ENCODE data around the gene SOX9.

GRCh38 chr17:72104863-72105234 is 16.0 kb upstream of the SOX9 start:
- TF ChIP-seq CTCF (IDR thresholded peaks at IDR 0.05) (no peak), POLR2A (IDR thresholded peaks at IDR 0.05) (no peak)
